Measurements from ENCODE around the gene STX2. TPM values are rescaled to one million over a fixed set of nuclear protein-coding genes. Genes with fewer than 3 reads are reported as not detected.
"Not testable (repeated sequence)": the region's sequence is repeated elsewhere in the genome, so short reads cannot be mapped to it uniquely, and the experiment has no call there.

The STX2 gene
- total and polyA plus RNA-seq, 9 donors: 14.6 to 24.7 (median 17.9) TPM

- Histone ChIP-seq H3K36me3 (ENCODE audit: control insufficient read depth, insufficient read depth, low read length) (peaks cover 31% of the 10 kb centered on the region), H3K4me3 (ENCODE audit: low read length) (peak within 1 kb of the TSS; percentile 78), H3K4me1 (ENCODE audit: control insufficient read depth, insufficient read depth, low read length) (peaks cover 10% of the 10 kb centered on the region), H3K9me3 (replicated peaks; ENCODE audit: control insufficient read depth, low read depth, low read length) (no peaks in the 10 kb centered on the region), H3K27ac (ENCODE audit: low read length) (peak within 1 kb of the TSS; percentile 74), H3K27me3 (ENCODE audit: control insufficient read depth, insufficient read depth, low read length) (no peaks in the 10 kb centered on the region)
- under 1% methylated on average over 112 of the region's 118 CpGs for WGBS (ENCODE audit: insufficient coverage)
- DNase-seq: peak; percentile 97
Measured at GRCh38 chr12:130871286-130872178, 32.5 kb upstream of the STX2 start, which contains the start of gene RAN. Gene RAN, plus strand, starts transcription at chr12:130872066. Its CDS starts 528 bp downstream, at chr12:130872594.

DNA sequence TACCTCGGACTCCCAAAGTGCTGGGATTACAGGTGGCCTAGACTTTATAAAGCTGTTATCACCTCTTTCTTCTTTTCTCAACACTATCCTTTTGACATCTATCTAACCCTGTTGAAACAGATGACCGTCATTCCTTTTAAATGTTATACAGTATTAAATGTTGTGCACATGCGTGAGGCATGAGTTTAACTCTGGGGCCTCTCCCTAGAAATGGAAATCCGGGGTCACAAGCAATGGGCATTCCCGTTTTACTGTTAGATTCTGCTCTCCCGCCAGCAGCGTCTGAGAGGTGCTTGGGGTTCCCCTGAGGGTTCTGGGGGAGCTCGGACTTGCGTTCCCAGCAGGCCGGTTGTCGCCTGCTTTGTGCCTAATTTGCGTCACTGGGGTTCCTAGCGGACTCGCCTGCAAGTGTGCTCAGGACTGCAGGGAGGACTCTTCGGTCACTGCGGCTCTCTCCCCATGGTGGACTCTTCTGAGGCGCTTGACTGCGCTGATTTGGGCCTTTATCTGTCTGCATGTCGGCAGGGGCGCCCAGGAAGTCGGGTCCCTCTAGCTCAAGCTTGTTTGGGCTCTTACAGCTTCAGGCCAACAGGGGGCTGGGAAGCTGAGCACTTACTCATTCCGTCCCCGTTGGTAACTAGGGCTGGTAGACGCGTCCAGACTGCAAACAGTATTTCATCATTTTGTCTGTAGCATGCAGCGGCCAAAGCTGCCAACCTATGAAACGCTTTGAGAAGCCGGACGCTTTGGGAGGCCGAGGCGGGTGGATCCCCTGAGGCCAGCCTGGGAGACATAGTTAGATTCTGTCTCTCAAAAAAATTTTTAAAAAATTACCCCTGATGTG, 31.6 kb upstream of the STX2 start:
- H3K4me3 ChIP-seq (ENCODE audit: low read length): peak overlapping the region; percentile 55
- peaks cover 26% of the 10 kb centered on the region for H3K36me3 ChIP-seq (ENCODE audit: control insufficient read depth, insufficient read depth, low read length)
- 33% methylated on average over 27 of the region's 31 CpGs for WGBS (ENCODE audit: insufficient coverage)
- no peaks in the 10 kb centered on the region for H3K9me3 ChIP-seq (replicated peaks; ENCODE audit: control insufficient read depth, low read depth, low read length)
- peak overlapping the region; percentile 65 for H3K27ac ChIP-seq (ENCODE audit: low read length)
- DNase-seq: peak; percentile 76
- H3K27me3 ChIP-seq (ENCODE audit: control insufficient read depth, insufficient read depth, low read length): no peaks in the 10 kb centered on the region
- H3K4me1 ChIP-seq (ENCODE audit: control insufficient read depth, insufficient read depth, low read length): peaks cover 10% of the 10 kb centered on the region

DNA sequence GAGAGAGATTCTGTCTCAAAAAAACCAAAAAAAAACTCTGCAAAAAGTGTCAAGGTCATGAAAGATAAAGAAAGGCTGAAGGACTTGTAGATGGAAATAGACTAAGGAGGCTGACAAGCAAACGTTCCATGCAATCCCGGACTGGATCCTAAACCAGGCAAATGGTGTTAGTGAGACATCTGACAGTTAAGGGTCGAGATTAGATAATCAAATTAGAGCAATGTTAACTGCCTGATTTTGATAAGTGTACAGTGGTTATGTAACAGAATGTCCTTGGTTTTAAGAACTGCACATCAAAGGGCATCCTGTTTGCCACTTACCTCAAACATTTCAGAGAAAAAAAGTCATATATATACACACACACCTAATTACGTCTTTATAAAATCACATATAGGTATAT, 29.4 kb upstream of the STX2 start:
- peaks cover 4% of the 10 kb centered on the region for H3K36me3 ChIP-seq (ENCODE audit: control insufficient read depth, insufficient read depth, low read length)
- H3K4me1 ChIP-seq (ENCODE audit: control insufficient read depth, insufficient read depth, low read length): peaks cover 5% of the 10 kb centered on the region
- no peaks in the 10 kb centered on the region for H3K9me3 ChIP-seq (replicated peaks; ENCODE audit: control insufficient read depth, low read depth, low read length)
- DNase-seq: no peak
- WGBS (ENCODE audit: insufficient coverage): 63% methylated on average over 2 of the region's 4 CpGs
- H3K4me3 ChIP-seq (ENCODE audit: low read length): no peak overlapping the region
- H3K27ac ChIP-seq (ENCODE audit: low read length): no peak overlapping the region
- no peaks in the 10 kb centered on the region for H3K27me3 ChIP-seq (ENCODE audit: control insufficient read depth, insufficient read depth, low read length)

- WGBS (ENCODE audit: insufficient coverage): 88% methylated on average over 3 of the region's 5 CpGs
- no peaks in the 10 kb centered on the region for H3K9me3 ChIP-seq (replicated peaks; ENCODE audit: control insufficient read depth, low read depth, low read length)
- H3K27ac ChIP-seq (ENCODE audit: low read length): no peak overlapping the region
- H3K27me3 ChIP-seq (ENCODE audit: control insufficient read depth, insufficient read depth, low read length): no peaks in the 10 kb centered on the region
- no peak overlapping the region for H3K4me3 ChIP-seq (ENCODE audit: low read length)
- no peak for DNase-seq
- no peaks in the 10 kb centered on the region for H3K4me1 ChIP-seq (ENCODE audit: control insufficient read depth, insufficient read depth, low read length)
- H3K36me3 ChIP-seq (ENCODE audit: control insufficient read depth, insufficient read depth, low read length): no peaks in the 10 kb centered on the region
Measured at GRCh38 chr12:130863298-130863697, 24.2 kb upstream of the STX2 start.

DNA sequence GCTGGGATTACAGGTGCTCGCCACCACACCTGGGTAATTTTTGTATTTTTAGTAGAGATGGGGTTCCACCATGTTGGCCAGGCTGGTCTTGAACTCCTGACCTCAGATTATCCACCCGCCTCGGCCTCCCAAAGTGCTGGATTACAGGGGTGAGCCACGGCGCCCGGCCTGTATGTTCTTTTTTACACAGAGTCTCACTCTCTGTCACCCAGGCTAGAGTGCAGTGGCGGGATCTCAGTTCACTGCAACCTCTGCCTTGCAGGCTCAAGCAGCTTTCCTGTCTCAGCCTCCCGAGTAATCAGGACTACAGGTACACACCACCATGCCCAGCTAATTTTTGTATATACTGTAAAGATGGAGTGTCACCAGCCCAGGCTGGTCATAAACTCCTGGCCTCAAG, 23.7 kb upstream of the STX2 start:
- not testable (repeated sequence) for H3K4me3 ChIP-seq (ENCODE audit: low read length); H3K36me3 ChIP-seq (ENCODE audit: control insufficient read depth, insufficient read depth, low read length); H3K27ac ChIP-seq (ENCODE audit: low read length); H3K9me3 ChIP-seq (replicated peaks; ENCODE audit: control insufficient read depth, low read depth, low read length); DNase-seq; H3K4me1 ChIP-seq (ENCODE audit: control insufficient read depth, insufficient read depth, low read length); H3K27me3 ChIP-seq (ENCODE audit: control insufficient read depth, insufficient read depth, low read length)
- WGBS (ENCODE audit: insufficient coverage): 95% methylated on average over 7 of the region's 8 CpGs

GRCh38 chr12:130862161-130862560, 23.1 kb upstream of the STX2 start:
- Histone ChIP-seq H3K9me3 (replicated peaks; ENCODE audit: control insufficient read depth, low read depth, low read length) (no peaks in the 10 kb centered on the region), H3K27me3 (ENCODE audit: control insufficient read depth, insufficient read depth, low read length) (no peaks in the 10 kb centered on the region), H3K36me3 (ENCODE audit: control insufficient read depth, insufficient read depth, low read length) (no peaks in the 10 kb centered on the region), H3K27ac (ENCODE audit: low read length) (no peak overlapping the region), H3K4me1 (ENCODE audit: control insufficient read depth, insufficient read depth, low read length) (no peaks in the 10 kb centered on the region), H3K4me3 (ENCODE audit: low read length) (no peak overlapping the region)
- no peak for DNase-seq
- 78% methylated on average over 3 of the region's 4 CpGs for WGBS (ENCODE audit: insufficient coverage)

DNA sequence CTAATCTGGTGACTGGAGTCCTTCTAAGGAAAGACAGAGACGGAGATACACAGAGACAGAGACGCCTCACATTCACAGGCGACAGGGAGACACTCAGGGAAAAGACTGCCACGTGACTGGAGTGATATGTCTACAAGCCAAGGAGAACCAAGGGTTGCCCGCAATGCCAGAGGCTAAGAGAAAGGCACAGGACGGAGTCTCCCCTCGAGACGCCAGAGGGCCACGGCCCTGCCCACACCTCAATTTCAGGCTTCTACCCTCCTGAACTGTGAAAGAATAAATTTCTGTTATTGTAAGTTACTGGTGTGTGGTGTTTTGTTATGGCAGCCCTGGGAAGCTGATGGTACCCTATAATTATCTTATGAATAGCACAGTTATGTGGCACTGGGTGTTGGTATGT, 21.3 kb upstream of the STX2 start:
- H3K4me3 ChIP-seq (ENCODE audit: low read length): no peak overlapping the region
- no peak for DNase-seq
- H3K4me1 ChIP-seq (ENCODE audit: control insufficient read depth, insufficient read depth, low read length): no peaks in the 10 kb centered on the region
- 100% methylated on average over 5 of the region's 9 CpGs for WGBS (ENCODE audit: insufficient coverage)
- H3K9me3 ChIP-seq (replicated peaks; ENCODE audit: control insufficient read depth, low read depth, low read length): no peaks in the 10 kb centered on the region
- no peaks in the 10 kb centered on the region for H3K27me3 ChIP-seq (ENCODE audit: control insufficient read depth, insufficient read depth, low read length)
- no peaks in the 10 kb centered on the region for H3K36me3 ChIP-seq (ENCODE audit: control insufficient read depth, insufficient read depth, low read length)
- H3K27ac ChIP-seq (ENCODE audit: low read length): no peak overlapping the region

GRCh38 chr12:130859161-130859560, 20.1 kb upstream of the STX2 start:
- Histone ChIP-seq H3K36me3 (ENCODE audit: control insufficient read depth, insufficient read depth, low read length) (no peaks in the 10 kb centered on the region), H3K27ac (ENCODE audit: low read length) (no peak overlapping the region), H3K4me1 (ENCODE audit: control insufficient read depth, insufficient read depth, low read length) (no peaks in the 10 kb centered on the region), H3K9me3 (replicated peaks; ENCODE audit: control insufficient read depth, low read depth, low read length) (no peaks in the 10 kb centered on the region), H3K27me3 (ENCODE audit: control insufficient read depth, insufficient read depth, low read length) (peaks cover 5% of the 10 kb centered on the region), H3K4me3 (ENCODE audit: low read length) (no peak overlapping the region)
- DNase-seq: no peak
- WGBS (ENCODE audit: insufficient coverage): 83% methylated on average over 3 of the region's 6 CpGs

GRCh38 chr12:130858084-130858483, 19.0 kb upstream of the STX2 start:
- no peak overlapping the region for H3K27ac ChIP-seq (ENCODE audit: low read length)
- DNase-seq: no peak
- no peaks in the 10 kb centered on the region for H3K36me3 ChIP-seq (ENCODE audit: control insufficient read depth, insufficient read depth, low read length)
- H3K27me3 ChIP-seq (ENCODE audit: control insufficient read depth, insufficient read depth, low read length): peaks cover 16% of the 10 kb centered on the region
- H3K4me3 ChIP-seq (ENCODE audit: low read length): no peak overlapping the region
- no peaks in the 10 kb centered on the region for H3K4me1 ChIP-seq (ENCODE audit: control insufficient read depth, insufficient read depth, low read length)
- H3K9me3 ChIP-seq (replicated peaks; ENCODE audit: control insufficient read depth, low read depth, low read length): no peaks in the 10 kb centered on the region
- whole genome bisulfite sequencing (ENCODE audit: insufficient coverage): 100% methylated on average over 1 of the region's 4 CpGs

DNA sequence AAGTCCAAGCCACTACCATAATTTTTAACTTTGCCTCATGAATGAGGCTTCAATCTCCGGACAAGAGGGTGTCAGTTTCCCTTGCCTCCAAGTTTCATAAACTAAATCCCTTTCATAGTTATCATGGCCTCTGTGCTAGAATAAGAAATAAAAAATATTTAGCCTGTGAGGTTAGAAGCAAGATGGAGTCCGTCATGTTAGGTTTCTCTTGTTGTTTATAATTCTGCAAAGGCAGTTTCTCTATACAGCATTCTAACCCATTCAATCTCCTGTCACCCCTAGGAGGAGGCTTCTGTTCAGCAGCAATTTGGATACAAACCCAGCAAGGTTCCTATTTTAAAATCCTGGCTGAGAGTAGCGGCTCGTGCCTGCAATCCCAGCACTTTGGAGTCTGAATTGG, 17.0 kb upstream of the STX2 start:
- no CpG with 5 or more reads among the region's 4 CpGs for WGBS (ENCODE audit: insufficient coverage)
- Histone ChIP-seq H3K9me3 (replicated peaks; ENCODE audit: control insufficient read depth, low read depth, low read length) (no peaks in the 10 kb centered on the region), H3K4me1 (ENCODE audit: control insufficient read depth, insufficient read depth, low read length) (no peaks in the 10 kb centered on the region), H3K27ac (ENCODE audit: low read length) (no peak overlapping the region), H3K36me3 (ENCODE audit: control insufficient read depth, insufficient read depth, low read length) (no peaks in the 10 kb centered on the region), H3K4me3 (ENCODE audit: low read length) (no peak overlapping the region), H3K27me3 (ENCODE audit: control insufficient read depth, insufficient read depth, low read length) (peaks cover 16% of the 10 kb centered on the region)
- DNase-seq: no peak
